HG03135 (cell line): ENCODE results near the gene PTH.

Source experiments
- ATAC-seq: cut with Tn5 transposase; IDR thresholded peaks from one replicate; pipeline ENCODE4 v1.9.1; 2021; ENCODE audit warnings: mild to moderate bottlenecking, moderate library complexity; ENCODE audit not compliant: unreplicated experiment

The PTH gene

GRCh38 chr11:13450832-13451397 is 44.9 kb downstream of the PTH start:
- no peak for ATAC-seq

- no peak for ATAC-seq
Observed at GRCh38 chr11:13449522-13449921, 46.3 kb downstream of the PTH start.

- no peak for ATAC-seq
Observed at GRCh38 chr11:13448876-13449275, 46.9 kb downstream of the PTH start.

- ATAC-seq, result no peak
Observed at GRCh38 chr11:13446444-13446843, 49.4 kb downstream of the PTH start.

- no peak for ATAC-seq
Observed at GRCh38 chr11:13445588-13445987, 50.2 kb downstream of the PTH start.
